ENCODE results near the gene ELFN1.

The ELFN1 gene

DNA sequence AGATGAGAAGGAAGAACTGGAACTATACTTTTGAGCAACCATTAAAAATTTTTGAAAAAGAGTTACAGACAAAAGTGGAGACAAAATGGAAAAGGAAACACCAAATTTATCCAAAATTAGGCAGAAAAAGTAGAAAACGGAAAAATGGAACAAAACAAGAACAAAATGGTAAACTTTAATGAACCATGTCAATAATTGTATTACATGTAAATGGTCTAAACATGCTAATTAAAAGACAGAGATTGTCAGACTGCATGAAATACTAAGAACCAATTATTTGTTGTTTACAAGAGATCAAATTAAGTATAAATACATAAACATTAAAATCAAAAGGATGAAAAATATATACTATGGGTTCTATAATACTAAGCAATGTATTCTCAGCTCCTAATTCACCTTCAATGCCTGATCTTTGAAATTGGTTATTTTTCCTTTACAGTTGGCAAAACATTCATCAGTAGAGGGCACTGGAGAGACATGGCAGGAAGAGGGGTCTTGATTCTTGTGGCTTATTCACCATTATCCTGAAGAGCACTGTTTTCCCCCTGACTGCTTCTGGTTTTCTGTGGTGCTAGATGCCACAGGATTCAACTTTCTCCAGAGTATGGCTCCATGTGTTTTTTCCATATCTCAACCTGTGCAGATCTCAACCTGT, 124.9 kb downstream of the ELFN1 start:
- no peak for DNase-seq (ENCODE audit: low read depth in 2 of 2)
